Measurements from ENCODE around the gene LMBRD2. TPM values are rescaled to one million over a fixed set of nuclear protein-coding genes. Genes with fewer than 3 reads are reported as not detected.

LMBRD2 gene
- total and polyA plus RNA-seq, 9 of the 15 experiments (the other 6 are each of a cell fraction or from before 2014, with no cell fraction given) = 2.1 to 24.2 (median 10.6) TPM

- TF ChIP-seq MYC (IDR thresholded peaks at IDR 0.05; ENCODE audit: low read depth, low read length) (peak; percentile 87), MYC (CRISPR knock-in tag; IDR thresholded peaks at IDR 0.05; ENCODE audit: borderline replicate concordance, low read depth) (no peak), RFX1 (IDR thresholded peaks at IDR 0.05) (peak; percentile 57), HNRNPK (IDR thresholded peaks at IDR 0.05; ENCODE audit: low read depth, low read length, poor library complexity, severe bottlenecking) (no peak), E2F1 (CRISPR knock-in tag; IDR thresholded peaks at IDR 0.05) (peak; percentile 97), MNT (conservative IDR thresholded peaks at IDR 0.05) (peak; percentile 86 to 94), HSF4 (CRISPR knock-in tag; IDR thresholded peaks at IDR 0.05; ENCODE audit: borderline replicate concordance) (no peak), TGIF2 (CRISPR knock-in tag; IDR thresholded peaks at IDR 0.05) (peak; percentile 90; the same call in 1 of the 2 replicates), SRF (CRISPR knock-in tag; IDR thresholded peaks at IDR 0.05) (peak in 1 of 2 experiments; percentile 77; a peak in 1 of 4 replicates), RFX5 (IDR thresholded peaks at IDR 0.05; ENCODE audit: low read depth, low read length) (peak; percentile 12; the same call in 1 of the 2 replicates), ESRRB (CRISPR knock-in tag; IDR thresholded peaks at IDR 0.05; ENCODE audit: borderline replicate concordance) (no peak), ELF4 (CRISPR knock-in tag; IDR thresholded peaks at IDR 0.05) (peak; percentile 81)
- TF ChIP-seq, protein P1, sequence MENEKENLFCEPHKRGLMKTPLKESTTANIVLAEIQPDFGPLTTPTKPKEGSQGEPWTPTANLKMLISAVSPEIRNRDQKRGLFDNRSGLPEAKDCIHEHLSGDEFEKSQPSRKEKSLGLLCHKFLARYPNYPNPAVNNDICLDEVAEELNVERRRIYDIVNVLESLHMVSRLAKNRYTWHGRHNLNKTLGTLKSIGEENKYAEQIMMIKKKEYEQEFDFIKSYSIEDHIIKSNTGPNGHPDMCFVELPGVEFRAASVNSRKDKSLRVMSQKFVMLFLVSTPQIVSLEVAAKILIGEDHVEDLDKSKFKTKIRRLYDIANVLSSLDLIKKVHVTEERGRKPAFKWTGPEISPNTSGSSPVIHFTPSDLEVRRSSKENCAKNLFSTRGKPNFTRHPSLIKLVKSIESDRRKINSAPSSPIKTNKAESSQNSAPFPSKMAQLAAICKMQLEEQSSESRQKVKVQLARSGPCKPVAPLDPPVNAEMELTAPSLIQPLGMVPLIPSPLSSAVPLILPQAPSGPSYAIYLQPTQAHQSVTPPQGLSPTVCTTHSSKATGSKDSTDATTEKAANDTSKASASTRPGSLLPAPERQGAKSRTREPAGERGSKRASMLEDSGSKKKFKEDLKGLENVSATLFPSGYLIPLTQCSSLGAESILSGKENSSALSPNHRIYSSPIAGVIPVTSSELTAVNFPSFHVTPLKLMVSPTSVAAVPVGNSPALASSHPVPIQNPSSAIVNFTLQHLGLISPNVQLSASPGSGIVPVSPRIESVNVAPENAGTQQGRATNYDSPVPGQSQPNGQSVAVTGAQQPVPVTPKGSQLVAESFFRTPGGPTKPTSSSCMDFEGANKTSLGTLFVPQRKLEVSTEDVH (IDR thresholded peaks at IDR 0.05; ENCODE audit: low read depth, partially characterized antibody) = peak; percentile 66
- TF ChIP-seq, protein P2, sequence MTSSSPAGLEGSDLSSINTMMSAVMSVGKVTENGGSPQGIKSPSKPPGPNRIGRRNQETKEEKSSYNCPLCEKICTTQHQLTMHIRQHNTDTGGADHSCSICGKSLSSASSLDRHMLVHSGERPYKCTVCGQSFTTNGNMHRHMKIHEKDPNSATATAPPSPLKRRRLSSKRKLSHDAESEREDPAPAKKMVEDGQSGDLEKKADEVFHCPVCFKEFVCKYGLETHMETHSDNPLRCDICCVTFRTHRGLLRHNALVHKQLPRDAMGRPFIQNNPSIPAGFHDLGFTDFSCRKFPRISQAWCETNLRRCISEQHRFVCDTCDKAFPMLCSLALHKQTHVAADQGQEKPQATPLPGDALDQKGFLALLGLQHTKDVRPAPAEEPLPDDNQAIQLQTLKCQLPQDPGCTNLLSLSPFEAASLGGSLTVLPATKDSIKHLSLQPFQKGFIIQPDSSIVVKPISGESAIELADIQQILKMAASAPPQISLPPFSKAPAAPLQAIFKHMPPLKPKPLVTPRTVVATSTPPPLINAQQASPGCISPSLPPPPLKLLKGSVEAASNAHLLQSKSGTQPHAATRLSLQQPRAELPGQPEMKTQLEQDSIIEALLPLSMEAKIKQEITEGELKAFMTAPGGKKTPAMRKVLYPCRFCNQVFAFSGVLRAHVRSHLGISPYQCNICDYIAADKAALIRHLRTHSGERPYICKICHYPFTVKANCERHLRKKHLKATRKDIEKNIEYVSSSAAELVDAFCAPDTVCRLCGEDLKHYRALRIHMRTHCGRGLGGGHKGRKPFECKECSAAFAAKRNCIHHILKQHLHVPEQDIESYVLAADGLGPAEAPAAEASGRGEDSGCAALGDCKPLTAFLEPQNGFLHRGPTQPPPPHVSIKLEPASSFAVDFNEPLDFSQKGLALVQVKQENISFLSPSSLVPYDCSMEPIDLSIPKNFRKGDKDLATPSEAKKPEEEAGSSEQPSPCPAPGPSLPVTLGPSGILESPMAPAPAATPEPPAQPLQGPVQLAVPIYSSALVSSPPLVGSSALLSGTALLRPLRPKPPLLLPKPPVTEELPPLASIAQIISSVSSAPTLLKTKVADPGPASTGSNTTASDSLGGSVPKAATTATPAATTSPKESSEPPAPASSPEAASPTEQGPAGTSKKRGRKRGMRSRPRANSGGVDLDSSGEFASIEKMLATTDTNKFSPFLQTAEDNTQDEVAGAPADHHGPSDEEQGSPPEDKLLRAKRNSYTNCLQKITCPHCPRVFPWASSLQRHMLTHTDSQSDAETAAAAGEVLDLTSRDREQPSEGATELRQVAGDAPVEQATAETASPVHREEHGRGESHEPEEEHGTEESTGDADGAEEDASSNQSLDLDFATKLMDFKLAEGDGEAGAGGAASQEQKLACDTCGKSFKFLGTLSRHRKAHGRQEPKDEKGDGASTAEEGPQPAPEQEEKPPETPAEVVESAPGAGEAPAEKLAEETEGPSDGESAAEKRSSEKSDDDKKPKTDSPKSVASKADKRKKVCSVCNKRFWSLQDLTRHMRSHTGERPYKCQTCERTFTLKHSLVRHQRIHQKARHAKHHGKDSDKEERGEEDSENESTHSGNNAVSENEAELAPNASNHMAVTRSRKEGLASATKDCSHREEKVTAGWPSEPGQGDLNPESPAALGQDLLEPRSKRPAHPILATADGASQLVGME (CRISPR knock-in tag; IDR thresholded peaks at IDR 0.05) = 0 out of 2 replicates have a peak, but pooled peaks have one; percentile 15
Observed at GRCh38 chr5:36151434-36152323, at the start of gene LMBRD2, which contains the start of gene SKP2 (continued).
